ENCODE measurements around the gene MATR3.

MATR3 gene

DNA sequence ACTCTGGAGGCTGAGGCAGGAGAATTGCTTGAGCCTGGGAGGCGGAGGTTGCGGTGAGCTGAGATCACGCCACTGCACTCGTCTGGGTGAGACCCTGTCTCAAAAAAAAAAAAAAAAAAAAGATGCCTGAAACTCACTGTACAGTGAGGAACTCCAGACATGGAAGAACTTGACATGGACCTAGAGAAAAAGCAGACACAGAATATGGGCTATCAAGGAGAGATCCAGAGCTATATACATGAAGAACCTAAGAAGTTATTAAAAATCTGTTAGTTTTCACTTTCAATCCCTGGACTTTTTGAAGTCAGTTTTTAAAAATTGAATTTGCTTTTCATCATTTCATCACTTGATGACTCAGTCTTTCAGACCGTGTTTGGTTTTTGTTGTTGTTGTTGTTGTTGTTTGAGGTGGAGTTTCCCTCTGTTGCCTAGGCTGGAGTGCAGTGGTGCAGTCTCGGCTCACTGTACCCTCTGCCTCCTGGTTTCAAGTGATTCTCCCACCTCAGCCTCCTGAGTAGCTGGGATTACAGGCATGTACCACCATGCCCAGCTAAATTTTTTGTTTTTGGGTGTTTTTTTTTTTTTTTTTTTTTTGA lies 68.4 kb downstream of the MATR3 start:
- DNase-seq (ENCODE audit: low spot score), result no peak

DNA sequence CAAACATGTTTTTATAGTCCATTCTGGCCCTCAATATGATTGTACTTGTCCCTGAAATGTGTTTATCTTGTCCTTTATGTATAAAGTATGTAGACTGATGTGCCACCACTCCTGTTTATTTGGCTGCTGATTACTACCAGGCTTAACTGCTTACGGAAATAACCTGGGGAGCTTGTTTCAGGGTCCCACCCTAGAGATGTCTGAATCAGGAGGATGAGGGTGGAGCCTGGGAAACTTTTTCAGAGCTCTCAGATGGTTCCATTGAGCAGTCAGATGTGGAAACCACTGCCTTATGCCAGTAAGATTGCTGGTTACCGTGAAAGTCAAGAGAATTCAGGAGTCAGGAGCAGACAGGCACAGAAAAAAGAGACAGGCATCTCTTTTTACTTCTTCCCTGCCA lies 70.4 kb downstream of the MATR3 start:
- TF ChIP-seq, protein P1, sequence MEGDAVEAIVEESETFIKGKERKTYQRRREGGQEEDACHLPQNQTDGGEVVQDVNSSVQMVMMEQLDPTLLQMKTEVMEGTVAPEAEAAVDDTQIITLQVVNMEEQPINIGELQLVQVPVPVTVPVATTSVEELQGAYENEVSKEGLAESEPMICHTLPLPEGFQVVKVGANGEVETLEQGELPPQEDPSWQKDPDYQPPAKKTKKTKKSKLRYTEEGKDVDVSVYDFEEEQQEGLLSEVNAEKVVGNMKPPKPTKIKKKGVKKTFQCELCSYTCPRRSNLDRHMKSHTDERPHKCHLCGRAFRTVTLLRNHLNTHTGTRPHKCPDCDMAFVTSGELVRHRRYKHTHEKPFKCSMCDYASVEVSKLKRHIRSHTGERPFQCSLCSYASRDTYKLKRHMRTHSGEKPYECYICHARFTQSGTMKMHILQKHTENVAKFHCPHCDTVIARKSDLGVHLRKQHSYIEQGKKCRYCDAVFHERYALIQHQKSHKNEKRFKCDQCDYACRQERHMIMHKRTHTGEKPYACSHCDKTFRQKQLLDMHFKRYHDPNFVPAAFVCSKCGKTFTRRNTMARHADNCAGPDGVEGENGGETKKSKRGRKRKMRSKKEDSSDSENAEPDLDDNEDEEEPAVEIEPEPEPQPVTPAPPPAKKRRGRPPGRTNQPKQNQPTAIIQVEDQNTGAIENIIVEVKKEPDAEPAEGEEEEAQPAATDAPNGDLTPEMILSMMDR (IDR thresholded peaks at IDR 0.05; ENCODE audit: borderline replicate concordance, control extremely low read depth, extremely low read depth, insufficient read depth, missing control alignments), result no peak
- in situ Hi-C loops (cut with MboI; ENCODE audit: low sequenced_read_pairs, unreplicated experiment), result no loop called here
- no peak for DNase-seq (ENCODE audit: low spot score)

More for the DNA sequence above, 68.4 kb downstream of the MATR3 start:
- in situ Hi-C loops (cut with MboI; ENCODE audit: low sequenced_read_pairs, unreplicated experiment), result no loop called here
- TF ChIP-seq, protein P1 (IDR thresholded peaks at IDR 0.05; ENCODE audit: borderline replicate concordance, control extremely low read depth, extremely low read depth, insufficient read depth, missing control alignments), result no peak

- TF ChIP-seq, protein P1 (IDR thresholded peaks at IDR 0.05; ENCODE audit: borderline replicate concordance, control extremely low read depth, extremely low read depth, insufficient read depth, missing control alignments), result no peak
- no peak for DNase-seq (ENCODE audit: low spot score)
- in situ Hi-C loops (cut with MboI; ENCODE audit: low sequenced_read_pairs, unreplicated experiment), result no loop called here
Observed at GRCh38 chr5:139364466-139364865, 70.9 kb downstream of the MATR3 start.

GRCh38 chr5:139368613-139369012 lies 75.1 kb downstream of the MATR3 start:
- in situ Hi-C loops (cut with MboI; ENCODE audit: low sequenced_read_pairs, unreplicated experiment), result no loop called here
- TF ChIP-seq, protein P1 (IDR thresholded peaks at IDR 0.05; ENCODE audit: borderline replicate concordance, control extremely low read depth, extremely low read depth, insufficient read depth, missing control alignments), result no peak
- no peak for DNase-seq (ENCODE audit: low spot score)

DNA sequence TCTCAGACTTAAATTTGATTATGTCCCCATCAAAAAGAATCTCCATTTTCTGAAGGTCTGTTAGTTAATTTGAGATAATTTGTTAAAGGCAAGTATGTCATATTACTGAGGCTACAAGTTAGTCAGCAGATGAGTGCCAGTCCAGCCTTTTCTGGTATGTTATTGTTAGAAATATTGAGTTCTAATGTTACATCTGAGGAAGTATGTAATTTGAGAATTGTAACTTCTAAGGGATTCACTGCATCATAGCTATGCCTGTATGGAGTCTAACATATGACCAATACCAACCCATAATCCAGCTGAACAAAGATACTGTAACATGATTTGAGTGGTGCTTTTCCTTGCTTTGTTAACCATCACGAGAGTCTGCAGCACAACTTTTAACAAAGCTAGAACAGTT lies 75.6 kb downstream of the MATR3 start:
- in situ Hi-C loops (cut with MboI; ENCODE audit: low sequenced_read_pairs, unreplicated experiment), result no loop called here

GRCh38 chr5:139371482-139372435 lies 78.2 kb downstream of the MATR3 start:
- TF ChIP-seq, protein P1 (IDR thresholded peaks at IDR 0.05; ENCODE audit: borderline replicate concordance, control extremely low read depth, extremely low read depth, insufficient read depth, missing control alignments), result no peak
- DNase-seq (ENCODE audit: low spot score), result no peak
- in situ Hi-C loops (cut with MboI; ENCODE audit: low sequenced_read_pairs, unreplicated experiment), result no loop called here

More for the DNA sequence above, 75.6 kb downstream of the MATR3 start:
- TF ChIP-seq, protein P1 (IDR thresholded peaks at IDR 0.05; ENCODE audit: borderline replicate concordance, control extremely low read depth, extremely low read depth, insufficient read depth, missing control alignments), result no peak
- DNase-seq (ENCODE audit: low spot score), result no peak
